Astrocyte (in vitro differentiated cells and primary cell): ENCODE results near the gene PTPRO.

Source experiments
- CTCF ChIP-seq: IDR thresholded peaks from 2 replicates; pipeline ENCODE4 v1.5.1; 2011; ENCODE audit warnings: low read depth, mild to moderate bottlenecking, inconsistent platforms, low read length, moderate library complexity; ENCODE audit not compliant: insufficient read depth
- EZH2 ChIP-seq: IDR thresholded peaks from 2 replicates; pipeline ENCODE4 v1.6.1; 2012; ENCODE audit warnings: mild to moderate bottlenecking, low read length, inconsistent platforms; ENCODE audit not compliant: insufficient read depth

- TF ChIP-seq CTCF, result no peak
- no peak for TF ChIP-seq EZH2
These were observed 279.9 kb downstream of the PTPRO start for GRCh38 chr12:15602051-15602672.
